GM10847 (cell line): Measurements from ENCODE around the gene CTNND2.

Source experiments
- POLR2A ChIP-seq: IDR thresholded peaks from 2 replicates; pipeline ENCODE4 v1.6.1; 2011; ENCODE audit not compliant: insufficient read length; ENCODE audit errors: extremely low read depth

The CTNND2 gene

GRCh38 chr5:11822598-11822997 lies 81.6 kb downstream of the CTNND2 start:
- no peak for TF ChIP-seq POLR2A

GRCh38 chr5:11815916-11816315 lies 88.3 kb downstream of the CTNND2 start:
- no peak for TF ChIP-seq POLR2A

- TF ChIP-seq POLR2A = no peak
Observed at GRCh38 chr5:11815481-11815880, 88.8 kb downstream of the CTNND2 start.

- no peak for TF ChIP-seq POLR2A
Observed at GRCh38 chr5:11814373-11814772, 89.9 kb downstream of the CTNND2 start.

GRCh38 chr5:11809407-11809806 lies 94.8 kb downstream of the CTNND2 start:
- TF ChIP-seq POLR2A = no peak

- TF ChIP-seq POLR2A = no peak
Observed at GRCh38 chr5:11803436-11803835, 100.8 kb downstream of the CTNND2 start.

GRCh38 chr5:11801061-11801460 lies 103.2 kb downstream of the CTNND2 start:
- no peak for TF ChIP-seq POLR2A

- no peak for TF ChIP-seq POLR2A
Observed at GRCh38 chr5:11797132-11797531, 107.1 kb downstream of the CTNND2 start.

GRCh38 chr5:11793396-11793795 lies 110.8 kb downstream of the CTNND2 start:
- TF ChIP-seq POLR2A = no peak

- no peak for TF ChIP-seq POLR2A
Observed at GRCh38 chr5:11792621-11793020, 111.6 kb downstream of the CTNND2 start.

- no peak for TF ChIP-seq POLR2A
Observed at GRCh38 chr5:11791792-11792191, 112.5 kb downstream of the CTNND2 start.

- TF ChIP-seq POLR2A = no peak
Observed at GRCh38 chr5:11790201-11790600, 114.0 kb downstream of the CTNND2 start.

- no peak for TF ChIP-seq POLR2A
Observed at GRCh38 chr5:11785771-11786352, 118.4 kb downstream of the CTNND2 start.

- TF ChIP-seq POLR2A = no peak
Observed at GRCh38 chr5:11780641-11781345, 123.5 kb downstream of the CTNND2 start.

- TF ChIP-seq POLR2A = no peak
Observed at GRCh38 chr5:11777096-11777495, 127.2 kb downstream of the CTNND2 start.

GRCh38 chr5:11770310-11770709 lies 133.9 kb downstream of the CTNND2 start:
- TF ChIP-seq POLR2A = no peak
